Neural cell (in vitro differentiated cells): ENCODE results near the gene NARS2.

ENCODE experiments used
- POLR2AphosphoS5 ChIP-seq: IDR thresholded peaks from 2 replicates; pipeline ENCODE4 v1.6.1; 2012
- TF ChIP-seq, protein P1 (sequence below): fragments of 450-650 bp; IDR thresholded peaks from 2 replicates; pipeline ENCODE4 v1.5.1; 2014; ENCODE audit warnings: antibody characterized with exemption, mild to moderate bottlenecking, moderate library complexity; ENCODE audit not compliant: poor library complexity, severe bottlenecking
- TF ChIP-seq, protein P2 (sequence below): IDR thresholded peaks from 2 replicates; pipeline ENCODE4 v1.6.1; 2012; ENCODE audit warnings: borderline replicate concordance

DNA sequence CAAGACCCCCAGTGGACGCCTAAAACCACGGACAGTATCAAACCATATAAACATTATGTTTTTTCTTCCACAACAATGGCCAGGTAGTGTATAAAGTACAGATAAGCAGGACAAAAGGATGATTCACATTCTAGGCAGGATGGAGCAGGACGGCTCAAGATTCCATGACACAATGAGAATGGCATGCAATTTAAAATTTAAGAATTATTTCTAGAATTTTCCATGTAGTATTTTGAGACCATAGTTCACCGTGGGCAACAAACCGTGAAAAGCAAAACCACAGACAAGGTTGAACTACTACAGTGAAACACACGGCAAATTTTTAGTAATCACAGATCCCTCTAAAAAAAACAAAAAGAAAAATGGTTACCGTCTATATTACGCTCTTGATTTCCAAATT is 7.5 kb downstream of the NARS2 start:
- TF ChIP-seq, protein P1, sequence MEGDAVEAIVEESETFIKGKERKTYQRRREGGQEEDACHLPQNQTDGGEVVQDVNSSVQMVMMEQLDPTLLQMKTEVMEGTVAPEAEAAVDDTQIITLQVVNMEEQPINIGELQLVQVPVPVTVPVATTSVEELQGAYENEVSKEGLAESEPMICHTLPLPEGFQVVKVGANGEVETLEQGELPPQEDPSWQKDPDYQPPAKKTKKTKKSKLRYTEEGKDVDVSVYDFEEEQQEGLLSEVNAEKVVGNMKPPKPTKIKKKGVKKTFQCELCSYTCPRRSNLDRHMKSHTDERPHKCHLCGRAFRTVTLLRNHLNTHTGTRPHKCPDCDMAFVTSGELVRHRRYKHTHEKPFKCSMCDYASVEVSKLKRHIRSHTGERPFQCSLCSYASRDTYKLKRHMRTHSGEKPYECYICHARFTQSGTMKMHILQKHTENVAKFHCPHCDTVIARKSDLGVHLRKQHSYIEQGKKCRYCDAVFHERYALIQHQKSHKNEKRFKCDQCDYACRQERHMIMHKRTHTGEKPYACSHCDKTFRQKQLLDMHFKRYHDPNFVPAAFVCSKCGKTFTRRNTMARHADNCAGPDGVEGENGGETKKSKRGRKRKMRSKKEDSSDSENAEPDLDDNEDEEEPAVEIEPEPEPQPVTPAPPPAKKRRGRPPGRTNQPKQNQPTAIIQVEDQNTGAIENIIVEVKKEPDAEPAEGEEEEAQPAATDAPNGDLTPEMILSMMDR: no peak
- no peak for TF ChIP-seq POLR2AphosphoS5
- TF ChIP-seq, protein P2, sequence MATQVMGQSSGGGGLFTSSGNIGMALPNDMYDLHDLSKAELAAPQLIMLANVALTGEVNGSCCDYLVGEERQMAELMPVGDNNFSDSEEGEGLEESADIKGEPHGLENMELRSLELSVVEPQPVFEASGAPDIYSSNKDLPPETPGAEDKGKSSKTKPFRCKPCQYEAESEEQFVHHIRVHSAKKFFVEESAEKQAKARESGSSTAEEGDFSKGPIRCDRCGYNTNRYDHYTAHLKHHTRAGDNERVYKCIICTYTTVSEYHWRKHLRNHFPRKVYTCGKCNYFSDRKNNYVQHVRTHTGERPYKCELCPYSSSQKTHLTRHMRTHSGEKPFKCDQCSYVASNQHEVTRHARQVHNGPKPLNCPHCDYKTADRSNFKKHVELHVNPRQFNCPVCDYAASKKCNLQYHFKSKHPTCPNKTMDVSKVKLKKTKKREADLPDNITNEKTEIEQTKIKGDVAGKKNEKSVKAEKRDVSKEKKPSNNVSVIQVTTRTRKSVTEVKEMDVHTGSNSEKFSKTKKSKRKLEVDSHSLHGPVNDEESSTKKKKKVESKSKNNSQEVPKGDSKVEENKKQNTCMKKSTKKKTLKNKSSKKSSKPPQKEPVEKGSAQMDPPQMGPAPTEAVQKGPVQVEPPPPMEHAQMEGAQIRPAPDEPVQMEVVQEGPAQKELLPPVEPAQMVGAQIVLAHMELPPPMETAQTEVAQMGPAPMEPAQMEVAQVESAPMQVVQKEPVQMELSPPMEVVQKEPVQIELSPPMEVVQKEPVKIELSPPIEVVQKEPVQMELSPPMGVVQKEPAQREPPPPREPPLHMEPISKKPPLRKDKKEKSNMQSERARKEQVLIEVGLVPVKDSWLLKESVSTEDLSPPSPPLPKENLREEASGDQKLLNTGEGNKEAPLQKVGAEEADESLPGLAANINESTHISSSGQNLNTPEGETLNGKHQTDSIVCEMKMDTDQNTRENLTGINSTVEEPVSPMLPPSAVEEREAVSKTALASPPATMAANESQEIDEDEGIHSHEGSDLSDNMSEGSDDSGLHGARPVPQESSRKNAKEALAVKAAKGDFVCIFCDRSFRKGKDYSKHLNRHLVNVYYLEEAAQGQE: no peak
